Measurements from ENCODE around the gene CANT1.

CANT1 gene

DNA sequence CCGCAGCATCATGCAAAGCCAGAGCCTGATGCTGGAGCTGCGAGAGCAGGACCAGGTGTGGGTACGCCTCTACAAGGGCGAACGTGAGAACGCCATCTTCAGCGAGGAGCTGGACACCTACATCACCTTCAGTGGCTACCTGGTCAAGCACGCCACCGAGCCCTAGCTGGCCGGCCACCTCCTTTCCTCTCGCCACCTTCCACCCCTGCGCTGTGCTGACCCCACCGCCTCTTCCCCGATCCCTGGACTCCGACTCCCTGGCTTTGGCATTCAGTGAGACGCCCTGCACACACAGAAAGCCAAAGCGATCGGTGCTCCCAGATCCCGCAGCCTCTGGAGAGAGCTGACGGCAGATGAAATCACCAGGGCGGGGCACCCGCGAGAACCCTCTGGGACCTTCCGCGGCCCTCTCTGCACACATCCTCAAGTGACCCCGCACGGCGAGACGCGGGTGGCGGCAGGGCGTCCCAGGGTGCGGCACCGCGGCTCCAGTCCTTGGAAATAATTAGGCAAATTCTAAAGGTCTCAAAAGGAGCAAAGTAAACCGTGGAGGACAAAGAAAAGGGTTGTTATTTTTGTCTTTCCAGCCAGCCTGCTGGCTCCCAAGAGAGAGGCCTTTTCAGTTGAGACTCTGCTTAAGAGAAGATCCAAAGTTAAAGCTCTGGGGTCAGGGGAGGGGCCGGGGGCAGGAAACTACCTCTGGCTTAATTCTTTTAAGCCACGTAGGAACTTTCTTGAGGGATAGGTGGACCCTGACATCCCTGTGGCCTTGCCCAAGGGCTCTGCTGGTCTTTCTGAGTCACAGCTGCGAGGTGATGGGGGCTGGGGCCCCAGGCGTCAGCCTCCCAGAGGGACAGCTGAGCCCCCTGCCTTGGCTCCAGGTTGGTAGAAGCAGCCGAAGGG, 38.6 kb upstream of the CANT1 start:
- no peaks in the 10 kb centered on the region for H3K9me3 ChIP-seq (ENCODE audit: control insufficient read depth in 1 of 2, low read length in 2 of 2)
- H3K4me1 ChIP-seq (ENCODE audit: control insufficient read depth in 1 of 2, insufficient read depth in 2 of 2, low read length in 2 of 2): peaks cover 0 to 18% of the 10 kb centered on the region in 2 donors
- peaks cover 0 to 3% of the 10 kb centered on the region in 2 donors for H3K36me3 ChIP-seq (ENCODE audit: control insufficient read depth in 1 of 2, insufficient read depth in 2 of 2, low read length in 2 of 2)
- H3K4me3 ChIP-seq (ENCODE audit: low read depth in 1 of 2, low read length in 2 of 2): no peak overlapping the region
- H3K27ac ChIP-seq (ENCODE audit: low read length): no peak overlapping the region
- H3K27me3 ChIP-seq (ENCODE audit: low read depth, low read length): no peaks in the 10 kb centered on the region

- Histone ChIP-seq H3K27ac (ENCODE audit: low read length) (no peak overlapping the region), H3K36me3 (ENCODE audit: control insufficient read depth in 1 of 2, insufficient read depth in 2 of 2, low read length in 2 of 2) (peaks cover 0 to 3% of the 10 kb centered on the region in 2 donors), H3K4me3 (ENCODE audit: low read depth in 1 of 2, low read length in 2 of 2) (no peak overlapping the region), H3K9me3 (ENCODE audit: control insufficient read depth in 1 of 2, low read length in 2 of 2) (no peaks in the 10 kb centered on the region), H3K27me3 (ENCODE audit: low read depth, low read length) (no peaks in the 10 kb centered on the region), H3K4me1 (ENCODE audit: control insufficient read depth in 1 of 2, insufficient read depth in 2 of 2, low read length in 2 of 2) (peaks cover 0 to 18% of the 10 kb centered on the region in 2 donors)
Measured at GRCh38 chr17:79047291-79047920, 37.8 kb upstream of the CANT1 start.

GRCh38 chr17:79046916-79047280, 37.3 kb upstream of the CANT1 start:
- Histone ChIP-seq H3K36me3 (ENCODE audit: control insufficient read depth in 1 of 2, insufficient read depth in 2 of 2, low read length in 2 of 2) (peaks cover 0 to 3% of the 10 kb centered on the region in 2 donors), H3K27me3 (ENCODE audit: low read depth, low read length) (no peaks in the 10 kb centered on the region), H3K4me1 (ENCODE audit: control insufficient read depth in 1 of 2, insufficient read depth in 2 of 2, low read length in 2 of 2) (peaks cover 0 to 18% of the 10 kb centered on the region in 2 donors), H3K27ac (ENCODE audit: low read length) (no peak overlapping the region), H3K4me3 (ENCODE audit: low read depth in 1 of 2, low read length in 2 of 2) (no peak overlapping the region), H3K9me3 (ENCODE audit: control insufficient read depth in 1 of 2, low read length in 2 of 2) (no peaks in the 10 kb centered on the region)

- no peaks in the 10 kb centered on the region for H3K9me3 ChIP-seq (ENCODE audit: control insufficient read depth in 1 of 2, low read length in 2 of 2)
- H3K4me3 ChIP-seq (ENCODE audit: low read depth in 1 of 2, low read length in 2 of 2): no peak overlapping the region
- no peaks in the 10 kb centered on the region for H3K27me3 ChIP-seq (ENCODE audit: low read depth, low read length)
- H3K4me1 ChIP-seq (ENCODE audit: control insufficient read depth in 1 of 2, insufficient read depth in 2 of 2, low read length in 2 of 2): peaks cover 0 to 18% of the 10 kb centered on the region in 2 donors
- H3K27ac ChIP-seq (ENCODE audit: low read length): no peak overlapping the region
- peaks cover 0 to 3% of the 10 kb centered on the region in 2 donors for H3K36me3 ChIP-seq (ENCODE audit: control insufficient read depth in 1 of 2, insufficient read depth in 2 of 2, low read length in 2 of 2)
Measured at GRCh38 chr17:79046197-79046915, 36.8 kb upstream of the CANT1 start.

DNA sequence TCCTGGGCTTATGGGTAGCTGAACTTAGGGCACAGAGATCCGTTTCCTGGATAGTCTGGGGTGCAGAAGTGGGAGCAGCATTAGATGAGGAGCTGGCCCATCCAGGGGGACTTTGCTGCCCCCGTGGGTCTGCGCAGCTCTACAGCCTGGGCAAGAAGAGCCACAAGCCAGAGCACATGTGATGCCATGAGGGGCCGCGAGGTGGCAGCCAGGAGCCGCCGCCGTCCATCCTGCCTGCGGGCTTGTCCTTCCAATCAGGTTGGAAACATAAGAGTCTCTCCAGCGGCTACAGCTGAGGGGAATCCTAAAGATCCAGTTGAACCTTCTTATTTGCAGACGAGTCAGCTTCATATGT, 36.3 kb upstream of the CANT1 start:
- Histone ChIP-seq H3K4me3 (ENCODE audit: low read depth in 1 of 2, low read length in 2 of 2) (no peak overlapping the region), H3K4me1 (ENCODE audit: control insufficient read depth in 1 of 2, insufficient read depth in 2 of 2, low read length in 2 of 2) (peaks cover 0 to 18% of the 10 kb centered on the region in 2 donors), H3K27me3 (ENCODE audit: low read depth, low read length) (no peaks in the 10 kb centered on the region), H3K36me3 (ENCODE audit: control insufficient read depth in 1 of 2, insufficient read depth in 2 of 2, low read length in 2 of 2) (no peaks in the 10 kb centered on the region), H3K9me3 (ENCODE audit: control insufficient read depth in 1 of 2, low read length in 2 of 2) (no peaks in the 10 kb centered on the region), H3K27ac (ENCODE audit: low read length) (no peak overlapping the region)

DNA sequence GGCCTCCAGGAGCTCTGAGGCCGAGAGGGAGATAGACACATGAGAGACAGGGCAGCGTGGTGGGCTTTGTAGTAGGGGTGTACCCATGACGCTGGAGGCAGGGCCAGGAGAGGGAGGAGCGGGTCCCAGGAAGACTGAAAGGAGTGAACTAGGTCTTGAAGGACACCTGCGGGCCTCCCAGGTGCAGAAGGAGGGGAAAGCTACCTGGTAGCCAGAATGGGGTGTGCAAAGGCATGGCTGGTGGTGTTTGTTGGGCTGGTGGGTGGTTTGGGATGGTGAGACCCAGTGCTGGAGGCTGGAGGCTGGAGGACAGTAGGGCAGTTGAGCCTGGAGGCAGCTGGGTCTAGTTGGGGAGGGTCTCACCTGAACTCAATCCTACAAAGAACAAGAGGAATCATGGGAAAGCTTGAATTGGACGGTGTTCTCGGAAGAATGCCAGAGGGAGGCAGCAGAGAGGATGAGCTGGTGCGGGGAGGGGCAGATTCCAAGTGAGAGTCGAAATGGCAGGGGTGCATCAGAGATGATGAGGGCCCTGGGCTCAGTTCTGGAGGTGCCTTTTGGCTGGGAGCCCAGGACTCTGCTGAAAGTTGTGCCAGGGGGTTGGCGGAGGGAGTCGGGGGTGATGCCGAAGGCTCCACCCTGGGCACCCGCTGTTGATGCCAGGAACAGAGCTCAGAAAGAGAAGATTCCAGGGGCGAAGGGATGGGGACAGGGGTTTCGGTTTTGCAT, 35.6 kb upstream of the CANT1 start:
- Histone ChIP-seq H3K27ac (ENCODE audit: low read length) (no peak overlapping the region), H3K4me1 (ENCODE audit: control insufficient read depth in 1 of 2, insufficient read depth in 2 of 2, low read length in 2 of 2) (peaks cover 0 to 18% of the 10 kb centered on the region in 2 donors), H3K9me3 (ENCODE audit: control insufficient read depth in 1 of 2, low read length in 2 of 2) (no peaks in the 10 kb centered on the region), H3K36me3 (ENCODE audit: control insufficient read depth in 1 of 2, insufficient read depth in 2 of 2, low read length in 2 of 2) (no peaks in the 10 kb centered on the region), H3K4me3 (ENCODE audit: low read depth in 1 of 2, low read length in 2 of 2) (no peak overlapping the region), H3K27me3 (ENCODE audit: low read depth, low read length) (no peaks in the 10 kb centered on the region)

- Histone ChIP-seq H3K36me3 (ENCODE audit: control insufficient read depth in 1 of 2, insufficient read depth in 2 of 2, low read length in 2 of 2) (no peaks in the 10 kb centered on the region), H3K27me3 (ENCODE audit: low read depth, low read length) (no peaks in the 10 kb centered on the region), H3K9me3 (ENCODE audit: control insufficient read depth in 1 of 2, low read length in 2 of 2) (no peaks in the 10 kb centered on the region), H3K4me1 (ENCODE audit: control insufficient read depth in 1 of 2, insufficient read depth in 2 of 2, low read length in 2 of 2) (peaks cover 0 to 18% of the 10 kb centered on the region in 2 donors), H3K27ac (ENCODE audit: low read length) (no peak overlapping the region), H3K4me3 (ENCODE audit: low read depth in 1 of 2, low read length in 2 of 2) (no peak overlapping the region)
Measured at GRCh38 chr17:79044462-79044861, 34.9 kb upstream of the CANT1 start.

- no peaks in the 10 kb centered on the region for H3K27me3 ChIP-seq (ENCODE audit: low read depth, low read length)
- no peak overlapping the region for H3K27ac ChIP-seq (ENCODE audit: low read length)
- no peaks in the 10 kb centered on the region for H3K9me3 ChIP-seq (ENCODE audit: control insufficient read depth in 1 of 2, low read length in 2 of 2)
- H3K4me3 ChIP-seq (ENCODE audit: low read depth in 1 of 2, low read length in 2 of 2): no peak overlapping the region
- peaks cover 0 to 2% of the 10 kb centered on the region in 2 donors for H3K36me3 ChIP-seq (ENCODE audit: control insufficient read depth in 1 of 2, insufficient read depth in 2 of 2, low read length in 2 of 2)
- peaks cover 0 to 18% of the 10 kb centered on the region in 2 donors for H3K4me1 ChIP-seq (ENCODE audit: control insufficient read depth in 1 of 2, insufficient read depth in 2 of 2, low read length in 2 of 2)
Measured at GRCh38 chr17:79043931-79044320, 34.4 kb upstream of the CANT1 start.

DNA sequence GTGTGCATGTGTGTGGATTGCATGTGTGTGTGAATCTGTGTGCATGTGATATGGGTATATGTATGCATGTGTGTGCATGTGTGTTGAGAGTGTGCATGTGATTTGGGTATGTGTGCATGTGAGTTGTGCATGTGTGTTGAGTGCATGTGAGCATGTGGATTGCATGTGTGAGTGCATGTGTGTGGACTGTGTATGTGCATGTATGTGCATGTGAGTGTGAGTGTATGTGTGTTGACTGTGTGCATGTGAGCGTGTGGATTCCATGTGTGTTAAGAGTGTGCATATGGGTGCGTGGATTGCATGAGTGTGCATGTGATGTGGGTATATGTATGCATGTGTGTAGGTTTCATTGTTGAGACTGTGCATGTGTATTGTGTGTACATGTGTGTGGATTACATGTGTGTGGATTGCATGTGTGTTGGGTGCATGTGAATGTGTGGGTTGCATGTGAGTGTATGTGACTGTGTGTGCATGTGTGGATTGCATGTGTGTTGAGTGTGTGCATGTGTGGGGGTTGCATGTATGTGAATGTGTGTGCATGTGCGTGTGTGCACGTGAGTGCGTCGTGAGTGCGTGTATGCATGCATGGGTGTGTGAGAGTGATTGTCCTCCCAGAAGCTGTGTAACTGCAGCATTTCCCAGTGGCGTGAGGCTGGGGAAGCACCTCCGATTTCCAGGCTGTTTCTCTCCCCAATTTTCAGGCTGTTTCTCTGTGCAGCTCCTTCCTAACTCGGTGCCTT, 33.8 kb upstream of the CANT1 start:
- peaks cover 0 to 18% of the 10 kb centered on the region in 2 donors for H3K4me1 ChIP-seq (ENCODE audit: control insufficient read depth in 1 of 2, insufficient read depth in 2 of 2, low read length in 2 of 2)
- no peaks in the 10 kb centered on the region for H3K27me3 ChIP-seq (ENCODE audit: low read depth, low read length)
- H3K9me3 ChIP-seq (ENCODE audit: control insufficient read depth in 1 of 2, low read length in 2 of 2): no peaks in the 10 kb centered on the region
- no peak overlapping the region for H3K4me3 ChIP-seq (ENCODE audit: low read depth in 1 of 2, low read length in 2 of 2)
- no peak overlapping the region for H3K27ac ChIP-seq (ENCODE audit: low read length)
- H3K36me3 ChIP-seq (ENCODE audit: control insufficient read depth in 1 of 2, insufficient read depth in 2 of 2, low read length in 2 of 2): peaks cover 0 to 4% of the 10 kb centered on the region in 2 donors

- peaks cover 0 to 14% of the 10 kb centered on the region in 2 donors for H3K4me1 ChIP-seq (ENCODE audit: control insufficient read depth in 1 of 2, insufficient read depth in 2 of 2, low read length in 2 of 2)
- H3K4me3 ChIP-seq (ENCODE audit: low read depth in 1 of 2, low read length in 2 of 2): no peak overlapping the region
- peaks cover 0 to 4% of the 10 kb centered on the region in 2 donors for H3K36me3 ChIP-seq (ENCODE audit: control insufficient read depth in 1 of 2, insufficient read depth in 2 of 2, low read length in 2 of 2)
- no peaks in the 10 kb centered on the region for H3K9me3 ChIP-seq (ENCODE audit: control insufficient read depth in 1 of 2, low read length in 2 of 2)
- H3K27me3 ChIP-seq (ENCODE audit: low read depth, low read length): no peaks in the 10 kb centered on the region
- no peak overlapping the region for H3K27ac ChIP-seq (ENCODE audit: low read length)
Measured at GRCh38 chr17:79042421-79043190, 33.0 kb upstream of the CANT1 start.

Data from muscle layer of duodenum (tissue), 2 donors.